HG03520 (cell line): ENCODE data around the gene ATP9A.
"Not testable (repeated sequence)": the region's sequence is repeated elsewhere in the genome, so short reads cannot be mapped to it uniquely, and the experiment has no call there.

Source experiments
- ATAC-seq: cut with Tn5 transposase; IDR thresholded peaks from one replicate; pipeline ENCODE4 v1.9.1; 2021; ENCODE audit warnings: mild to moderate bottlenecking, moderate library complexity; ENCODE audit not compliant: unreplicated experiment

ATP9A gene

GRCh38 chr20:51656726-51657260 is 111.4 kb downstream of the ATP9A start:
- no peak for ATAC-seq

GRCh38 chr20:51656089-51656488 is 112.1 kb downstream of the ATP9A start:
- not testable (repeated sequence) for ATAC-seq

- no peak for ATAC-seq
Observed at GRCh38 chr20:51654495-51654894, 113.7 kb downstream of the ATP9A start.

- no peak for ATAC-seq
Observed at GRCh38 chr20:51654060-51654459, 114.1 kb downstream of the ATP9A start.

GRCh38 chr20:51653226-51653625 is 115.0 kb downstream of the ATP9A start:
- ATAC-seq: no peak

GRCh38 chr20:51651921-51652549 is 116.2 kb downstream of the ATP9A start:
- ATAC-seq: no peak

GRCh38 chr20:51650685-51651134 is 117.5 kb downstream of the ATP9A start:
- ATAC-seq: no peak

GRCh38 chr20:51648571-51648947 is 119.6 kb downstream of the ATP9A start:
- ATAC-seq: no peak

- no peak for ATAC-seq
Observed at GRCh38 chr20:51647674-51648570, 120.3 kb downstream of the ATP9A start.

- not testable (repeated sequence) for ATAC-seq
Observed at GRCh38 chr20:51643810-51644209, 124.4 kb downstream of the ATP9A start.

- ATAC-seq: no peak
Observed at GRCh38 chr20:51643390-51643789, 124.8 kb downstream of the ATP9A start.

- ATAC-seq: no peak
Observed at GRCh38 chr20:51641866-51642265, 126.3 kb downstream of the ATP9A start.

- ATAC-seq: no peak
Observed at GRCh38 chr20:51640743-51641142, 127.4 kb downstream of the ATP9A start.

GRCh38 chr20:51639206-51639832 is 128.9 kb downstream of the ATP9A start:
- ATAC-seq: no peak

GRCh38 chr20:51637241-51637640 is 130.9 kb downstream of the ATP9A start:
- ATAC-seq: no peak

GRCh38 chr20:51636123-51636522 is 132.1 kb downstream of the ATP9A start:
- ATAC-seq: no peak

- ATAC-seq: no peak
Observed at GRCh38 chr20:51635680-51636079, 132.5 kb downstream of the ATP9A start.

- ATAC-seq: no peak
Observed at GRCh38 chr20:51634877-51635276, 133.3 kb downstream of the ATP9A start.

GRCh38 chr20:51634257-51634656 is 133.9 kb downstream of the ATP9A start:
- ATAC-seq: no peak

GRCh38 chr20:51633430-51633829 is 134.8 kb downstream of the ATP9A start:
- no peak for ATAC-seq

GRCh38 chr20:51631953-51632352 is 136.2 kb downstream of the ATP9A start:
- ATAC-seq: no peak
